ENCODE data around the gene CRELD1. TPM values are rescaled to one million over a fixed set of nuclear protein-coding genes. Genes with fewer than 3 reads are reported as not detected.

Gene CRELD1
- total RNA-seq, 1 donor, result 7.6 TPM

DNA sequence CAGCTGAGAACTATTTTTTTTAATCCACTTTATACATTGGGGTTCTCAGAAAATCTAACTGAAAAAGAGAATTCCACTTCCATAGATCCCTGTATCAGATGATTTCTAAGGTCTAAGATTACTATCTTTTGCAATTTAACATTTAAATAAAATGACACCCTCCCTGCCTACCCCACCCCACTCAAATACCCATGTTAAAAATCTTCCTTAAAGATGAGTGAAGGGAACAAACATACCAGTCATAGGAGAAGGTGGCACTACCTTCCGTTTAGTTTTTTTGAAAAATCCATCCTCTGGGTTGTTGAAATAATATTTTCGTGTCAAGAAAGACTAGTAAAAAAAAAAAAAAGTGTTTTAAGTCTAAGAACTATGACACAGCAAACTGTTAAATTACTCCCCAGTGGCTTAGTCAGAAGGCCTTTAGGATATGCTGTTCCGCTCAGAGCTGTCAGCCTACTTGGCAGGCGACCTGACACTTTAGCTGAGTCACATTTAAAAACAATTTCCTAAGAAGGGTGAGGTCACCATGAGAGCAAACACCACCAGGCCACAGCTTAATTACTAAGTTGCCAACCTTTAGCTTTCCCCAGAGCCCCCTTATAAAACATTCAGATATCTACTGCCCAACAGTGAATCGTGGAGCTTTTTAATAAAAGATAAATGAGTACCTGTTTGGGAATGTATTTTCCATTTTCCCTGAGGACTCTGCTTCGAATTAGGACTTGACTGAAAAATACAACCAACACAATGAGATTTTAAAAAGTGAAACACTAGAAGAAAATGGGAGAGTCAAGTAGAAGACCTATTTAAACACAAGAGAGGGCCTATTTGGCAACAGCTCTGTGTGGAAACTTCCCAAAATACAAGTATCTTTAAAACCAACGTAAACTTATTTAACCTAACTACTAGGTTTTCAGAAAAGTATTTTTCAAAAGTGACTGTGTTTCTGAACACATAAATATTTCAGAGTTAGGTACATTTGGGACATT is 43.4 kb downstream of the CRELD1 start:
- Histone ChIP-seq H3K4me2 (ENCODE audit: insufficient read depth, low read length) (peak overlapping the region; percentile 49), H3K79me2 (ENCODE audit: insufficient read depth, low read length) (peaks cover 27% of the 10 kb centered on the region), H3K36me3 (ENCODE audit: insufficient read depth, low read length) (peaks cover 40% of the 10 kb centered on the region), H3K27me3 (ENCODE audit: insufficient read depth, low read length) (no peaks in the 10 kb centered on the region), H3K9me3 (ENCODE audit: low read depth, low read length) (no peaks in the 10 kb centered on the region), H2AFZ (ENCODE audit: low read length) (no peak overlapping the region), H4K20me1 (ENCODE audit: insufficient read depth, low read length) (no peaks in the 10 kb centered on the region), H3K4me1 (ENCODE audit: insufficient read depth, low read length) (peaks cover 20% of the 10 kb centered on the region), H3K4me3 (ENCODE audit: insufficient read depth, low read length) (no peak overlapping the region), H3K27ac (ENCODE audit: low read depth, low read length) (peak overlapping the region; percentile 85)
- no peak for TF ChIP-seq CTCF (IDR thresholded peaks at IDR 0.05; ENCODE audit: extremely low read depth, low read depth, low read length)
- peak; percentile 93 for DNase-seq (ENCODE audit: insufficient read length, low spot score, missing footprints)

DNA sequence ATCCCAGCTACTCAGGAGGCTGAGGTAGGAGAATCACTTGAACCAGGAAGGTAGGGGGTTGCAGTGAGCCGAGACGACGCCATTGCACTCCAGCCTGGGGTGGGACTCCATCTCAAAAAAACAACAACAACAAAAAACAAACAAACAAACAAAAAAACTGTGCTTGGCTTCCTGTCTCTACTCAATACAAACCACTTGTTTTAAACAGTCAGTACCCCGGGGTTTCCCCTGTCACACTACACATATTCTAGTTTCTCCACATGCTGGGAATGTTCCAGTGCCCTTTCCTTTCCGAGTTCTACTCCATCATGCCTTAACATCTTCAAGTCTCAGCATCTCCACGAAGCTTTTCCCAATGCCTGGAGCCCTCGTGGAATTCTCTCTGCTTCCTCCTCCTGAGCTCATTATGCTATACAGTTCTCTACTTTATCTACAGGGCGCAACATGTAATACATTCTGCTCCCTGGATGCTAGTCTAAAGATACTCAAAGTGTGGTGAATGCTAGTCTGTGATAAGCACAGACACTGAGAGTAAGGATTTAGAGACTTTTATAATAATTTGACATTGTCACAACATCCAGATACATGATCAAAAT is 45.2 kb downstream of the CRELD1 start:
- H3K79me2 ChIP-seq (ENCODE audit: insufficient read depth, low read length), result peaks cover 41% of the 10 kb centered on the region
- H3K36me3 ChIP-seq (ENCODE audit: insufficient read depth, low read length), result peaks cover 24% of the 10 kb centered on the region
- H2AFZ ChIP-seq (ENCODE audit: low read length), result no peak overlapping the region
- H3K4me1 ChIP-seq (ENCODE audit: insufficient read depth, low read length), result peaks cover 20% of the 10 kb centered on the region
- H3K4me3 ChIP-seq (ENCODE audit: insufficient read depth, low read length), result no peak overlapping the region
- no peaks in the 10 kb centered on the region for H3K9me3 ChIP-seq (ENCODE audit: low read depth, low read length)
- H4K20me1 ChIP-seq (ENCODE audit: insufficient read depth, low read length), result peaks cover 4% of the 10 kb centered on the region
- DNase-seq (ENCODE audit: insufficient read length, low spot score, missing footprints), result no peak
- H3K4me2 ChIP-seq (ENCODE audit: insufficient read depth, low read length), result no peak overlapping the region
- no peak overlapping the region for H3K27ac ChIP-seq (ENCODE audit: low read depth, low read length)
- no peaks in the 10 kb centered on the region for H3K27me3 ChIP-seq (ENCODE audit: insufficient read depth, low read length)
- TF ChIP-seq CTCF (IDR thresholded peaks at IDR 0.05; ENCODE audit: extremely low read depth, low read depth, low read length), result no peak

GRCh38 chr3:9980251-9980650 is 46.6 kb downstream of the CRELD1 start:
- Histone ChIP-seq H3K4me2 (ENCODE audit: insufficient read depth, low read length) (no peak overlapping the region), H3K36me3 (ENCODE audit: insufficient read depth, low read length) (peaks cover 14% of the 10 kb centered on the region), H3K4me3 (ENCODE audit: insufficient read depth, low read length) (no peak overlapping the region), H3K27ac (ENCODE audit: low read depth, low read length) (no peak overlapping the region), H3K9me3 (ENCODE audit: low read depth, low read length) (no peaks in the 10 kb centered on the region), H4K20me1 (ENCODE audit: insufficient read depth, low read length) (peaks cover 4% of the 10 kb centered on the region), H2AFZ (ENCODE audit: low read length) (no peak overlapping the region), H3K27me3 (ENCODE audit: insufficient read depth, low read length) (no peaks in the 10 kb centered on the region), H3K4me1 (ENCODE audit: insufficient read depth, low read length) (peaks cover 23% of the 10 kb centered on the region), H3K79me2 (ENCODE audit: insufficient read depth, low read length) (peaks cover 46% of the 10 kb centered on the region)
- no peak for TF ChIP-seq CTCF (IDR thresholded peaks at IDR 0.05; ENCODE audit: extremely low read depth, low read depth, low read length)
- no peak for DNase-seq (ENCODE audit: insufficient read length, low spot score, missing footprints)

GRCh38 chr3:9986230-9986725 is 52.6 kb downstream of the CRELD1 start:
- Histone ChIP-seq H3K4me2 (ENCODE audit: insufficient read depth, low read length) (peak overlapping the region; percentile 100), H3K4me1 (ENCODE audit: insufficient read depth, low read length) (peaks cover 23% of the 10 kb centered on the region), H3K9me3 (ENCODE audit: low read depth, low read length) (no peaks in the 10 kb centered on the region), H3K79me2 (ENCODE audit: insufficient read depth, low read length) (peaks cover 55% of the 10 kb centered on the region), H4K20me1 (ENCODE audit: insufficient read depth, low read length) (peaks cover 8% of the 10 kb centered on the region), H3K27me3 (ENCODE audit: insufficient read depth, low read length) (no peaks in the 10 kb centered on the region), H3K27ac (ENCODE audit: low read depth, low read length) (peak overlapping the region; percentile 95), H2AFZ (ENCODE audit: low read length) (peak overlapping the region; percentile 99), H3K4me3 (ENCODE audit: insufficient read depth, low read length) (peak overlapping the region; percentile 100), H3K36me3 (ENCODE audit: insufficient read depth, low read length) (no peaks in the 10 kb centered on the region)
- no peak for TF ChIP-seq CTCF (IDR thresholded peaks at IDR 0.05; ENCODE audit: extremely low read depth, low read depth, low read length)
- no peak for DNase-seq (ENCODE audit: insufficient read length, low spot score, missing footprints)
